Hepatocyte (in vitro differentiated cells): ENCODE results near the gene ST3GAL2. TPM values are rescaled to one million over a fixed set of nuclear protein-coding genes. Genes with fewer than 3 reads are reported as not detected.

ENCODE experiments used
- DNase-seq: peaks from one replicate; pipeline ENCODE4 v3.0.0-alpha.2; 2016; ENCODE audit warnings: low spot score
- H2AFZ ChIP-seq: fragments of 200-600 bp; sonication (generic); 2 replicates; pipeline ENCODE4 v1.6.0; 2016; ENCODE audit warnings: antibody characterized with exemption, mild to moderate bottlenecking
- H3K27ac ChIP-seq: fragments of 200-600 bp; sonication (generic); 2 replicates; pipeline ENCODE4 v1.5.1; 2016; ENCODE audit warnings: mild to moderate bottlenecking
- H3K27me3 ChIP-seq: fragments of 200-600 bp; sonication (generic); 2 replicates; pipeline ENCODE4 v1.6.1; 2016
- H3K36me3 ChIP-seq: fragments of 200-600 bp; sonication (generic); replicated peaks from 2 replicates; pipeline ENCODE4 v1.5.1; 2016; ENCODE audit warnings: low read depth; ENCODE audit not compliant: insufficient read depth
- H3K4me1 ChIP-seq: fragments of 200-600 bp; sonication (generic); 2 replicates; pipeline ENCODE4 v1.5.1; 2016; ENCODE audit warnings: mild to moderate bottlenecking, moderate library complexity; ENCODE audit not compliant: insufficient read depth
- H3K4me2 ChIP-seq: fragments of 200-600 bp; sonication (generic); 2 replicates; pipeline ENCODE4 v1.6.0; 2016
- H3K4me3 ChIP-seq: fragments of 200-600 bp; sonication (generic); 2 replicates; pipeline ENCODE4 v1.5.1; 2016; ENCODE audit warnings: mild to moderate bottlenecking
- H3K79me2 ChIP-seq: fragments of 200-600 bp; sonication (generic); 2 replicates; pipeline ENCODE4 v1.6.0; 2017; ENCODE audit warnings: mild to moderate bottlenecking
- H3K9me2 ChIP-seq: fragments of 200-600 bp; sonication (generic); replicated peaks from 2 replicates; pipeline ENCODE4 v1.6.0; 2017; ENCODE audit warnings: mild to moderate bottlenecking; ENCODE audit not compliant: insufficient read depth
- H3K9me3 ChIP-seq: fragments of 200-600 bp; sonication (generic); 2 replicates; pipeline ENCODE4 v1.5.1; 2016; ENCODE audit warnings: low read depth, mild to moderate bottlenecking
- H4K20me1 ChIP-seq: fragments of 200-600 bp; sonication (generic); 2 replicates; pipeline ENCODE4 v1.6.0; 2016; ENCODE audit warnings: mild to moderate bottlenecking; ENCODE audit not compliant: insufficient read depth, poor library complexity, severe bottlenecking
- CTCF ChIP-seq: fragments of 200-600 bp; sonication (generic); IDR thresholded peaks from 2 replicates; pipeline ENCODE4 v1.5.1; 2016; ENCODE audit warnings: antibody characterized with exemption, mild to moderate bottlenecking; ENCODE audit not compliant: poor library complexity
- EZH2 ChIP-seq: fragments of 200-600 bp; sonication (generic); IDR thresholded peaks from 2 replicates; pipeline ENCODE4 v1.6.1; 2016; ENCODE audit warnings: antibody characterized with exemption, mild to moderate bottlenecking, borderline replicate concordance
- EZH2phosphoT487 ChIP-seq: fragments of 200-600 bp; sonication (generic); IDR thresholded peaks from one replicate; pipeline ENCODE4 v1.6.1; 2018; ENCODE audit warnings: antibody characterized with exemption, mild to moderate bottlenecking, low read depth, moderate library complexity; ENCODE audit not compliant: unreplicated experiment, severe bottlenecking
- WGBS: methylation state at CpG from one replicate; pipeline ENCODE4 v1.1.6; 2016; ENCODE audit warnings: low lambda C conversion rate; ENCODE audit errors: missing lambda C conversion rate; 5-methylcytosine and 5-hydroxymethylcytosine counted together
- polyA plus RNA-seq: library from polyadenylated mRNA; unstranded; fragments of >200 nt; fragmentation: Nextera tagmentation; extraction: Ambion mirVana; gene quantifications from 2 replicates; pipeline ENCODE4 v1.2.1, GENCODE V29; 2016
- total RNA-seq: library from RNA; depleted of rRNA; stranded (reverse); fragments of >200 nt; gene quantifications from 2 replicates; pipeline ENCODE4 v1.2.3, GENCODE V29; 2014

ST3GAL2 gene
- total and polyA plus RNA-seq, 2 experiments from 2014 or later: 25.6 to 29.2 TPM

GRCh38 chr16:70419384-70420327 lies 19.2 kb downstream of the ST3GAL2 start:
- H3K79me2 ChIP-seq: peaks cover 97% of the 10 kb centered on the region
- H3K27me3 ChIP-seq: no peaks in the 10 kb centered on the region
- no peak for DNase-seq
- peaks cover 65% of the 10 kb centered on the region for H3K4me1 ChIP-seq
- no peaks in the 10 kb centered on the region for H3K36me3 ChIP-seq
- H3K9me2 ChIP-seq: no peaks in the 10 kb centered on the region
- WGBS: 76% methylated on average over 14 of the region's 14 CpGs
- no peaks in the 10 kb centered on the region for H3K9me3 ChIP-seq
- peak overlapping the region; percentile 41 for H3K4me2 ChIP-seq
- H3K4me3 ChIP-seq: no peak overlapping the region
- H3K27ac ChIP-seq: peak overlapping the region; percentile 48
- TF ChIP-seq EZH2 (no peak), CTCF (no peak), EZH2phosphoT487 (no peak)
- H4K20me1 ChIP-seq: peaks cover 14% of the 10 kb centered on the region
- H2AFZ ChIP-seq: no peak overlapping the region

- H3K27me3 ChIP-seq: no peaks in the 10 kb centered on the region
- peak overlapping the region; percentile 48 for H3K27ac ChIP-seq
- peaks cover 14% of the 10 kb centered on the region for H4K20me1 ChIP-seq
- H3K4me1 ChIP-seq: peaks cover 65% of the 10 kb centered on the region
- DNase-seq: no peak
- H3K4me2 ChIP-seq: peak overlapping the region; percentile 47
- H3K4me3 ChIP-seq: no peak overlapping the region
- WGBS: 82% methylated on average over 5 of the region's 5 CpGs
- H3K36me3 ChIP-seq: no peaks in the 10 kb centered on the region
- H3K79me2 ChIP-seq: peaks cover 96% of the 10 kb centered on the region
- TF ChIP-seq CTCF (no peak), EZH2phosphoT487 (no peak), EZH2 (no peak)
- H3K9me3 ChIP-seq: no peaks in the 10 kb centered on the region
- H3K9me2 ChIP-seq: no peaks in the 10 kb centered on the region
- no peak overlapping the region for H2AFZ ChIP-seq
Observed at GRCh38 chr16:70418993-70419318, 19.9 kb downstream of the ST3GAL2 start.

- Histone ChIP-seq H3K4me2 (peak overlapping the region; percentile 47), H4K20me1 (peaks cover 14% of the 10 kb centered on the region), H3K4me3 (no peak overlapping the region), H3K9me3 (no peaks in the 10 kb centered on the region), H3K79me2 (peaks cover 94% of the 10 kb centered on the region), H3K27me3 (no peaks in the 10 kb centered on the region), H3K4me1 (peaks cover 65% of the 10 kb centered on the region), H3K9me2 (no peaks in the 10 kb centered on the region), H2AFZ (no peak overlapping the region), H3K36me3 (no peaks in the 10 kb centered on the region), H3K27ac (peak overlapping the region; percentile 46)
- 95% methylated on average over 13 of the region's 13 CpGs for WGBS
- no peak for TF ChIP-seq EZH2phosphoT487
- TF ChIP-seq CTCF: no peak
- TF ChIP-seq EZH2: no peak
- no peak for DNase-seq
Observed at GRCh38 chr16:70418274-70418992, 20.5 kb downstream of the ST3GAL2 start.
